NCI-H510A treated with DMSO at 0.1 percent for 48 hours (cell line): ENCODE results near the gene MYOCOS.

Source experiments
- DNase-seq: peaks from one replicate; lab custom pipeline; 2025; lab: John Stamatoyannopoulos, UW

The MYOCOS gene

DNA sequence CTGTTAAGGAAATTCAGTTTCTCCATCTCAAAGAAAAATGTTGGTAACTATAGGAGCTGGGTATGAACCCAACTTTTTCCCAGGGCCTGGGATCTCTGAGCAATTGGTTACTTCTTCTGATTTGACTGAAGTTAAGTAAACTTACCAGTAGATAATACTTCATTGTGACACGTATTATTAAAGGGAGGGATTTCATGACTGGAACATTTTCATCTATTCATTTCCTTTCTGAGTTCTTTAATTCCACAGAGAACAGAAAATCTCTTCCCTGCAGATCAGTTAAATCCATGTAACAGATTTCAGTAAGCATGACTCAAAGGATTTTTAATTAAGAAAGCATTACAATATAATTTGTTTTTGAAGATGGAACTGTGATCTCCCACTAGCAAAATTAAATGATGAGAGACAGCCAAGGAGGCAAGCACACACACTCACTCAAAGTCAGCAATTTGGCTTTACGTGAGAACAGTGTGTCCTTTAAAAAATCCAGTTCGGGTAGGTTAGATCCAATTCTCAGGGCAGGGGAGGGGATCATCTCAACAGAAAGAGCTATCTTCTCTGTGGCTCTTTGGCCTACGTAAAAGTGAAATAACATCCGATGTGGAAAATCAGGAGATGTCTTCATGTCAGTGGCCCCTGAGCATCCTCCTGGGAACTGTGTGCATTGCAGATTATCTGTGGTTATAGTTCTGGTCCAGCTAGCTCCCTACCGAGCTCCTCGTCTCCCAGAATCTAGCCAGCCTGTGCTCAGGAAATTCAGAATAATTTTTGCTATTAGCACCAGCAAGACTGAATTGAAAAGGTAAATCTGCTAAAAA is 41.2 kb downstream of the MYOCOS start:
- no peak for DNase-seq

DNA sequence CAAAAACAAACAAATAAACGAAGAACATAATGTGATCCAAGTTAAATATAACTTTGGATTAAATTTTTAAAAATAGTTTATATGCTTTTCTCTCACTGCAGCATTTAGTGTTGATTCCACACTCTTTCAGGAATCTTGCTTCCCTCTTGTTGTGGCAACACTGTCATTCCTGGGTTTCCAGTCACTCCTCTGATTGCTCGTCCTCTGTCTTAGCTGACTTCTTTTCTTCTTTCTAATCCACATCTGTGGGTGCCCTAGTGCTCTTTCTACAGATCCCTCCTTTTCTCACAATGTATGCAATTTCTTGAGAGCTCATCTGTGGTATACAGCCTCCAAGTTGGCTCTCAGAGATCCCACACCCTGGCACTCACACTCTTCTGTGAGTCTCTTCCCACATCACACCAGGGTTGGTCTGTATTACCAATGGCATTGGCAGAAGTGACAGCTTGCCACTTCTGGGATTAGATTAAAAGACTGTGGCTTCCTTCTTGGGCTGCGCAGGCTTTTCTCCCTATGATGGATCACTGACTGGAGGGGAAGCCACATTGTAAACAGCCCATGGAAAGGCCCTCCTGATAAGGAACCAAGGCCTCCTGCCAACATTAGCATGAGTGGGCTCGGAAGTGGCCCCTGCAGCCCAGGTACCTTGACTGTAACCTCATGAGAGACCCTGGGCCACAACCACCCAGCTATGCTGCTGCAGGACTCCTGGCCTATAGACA is 42.0 kb downstream of the MYOCOS start:
- DNase-seq, result no peak

DNA sequence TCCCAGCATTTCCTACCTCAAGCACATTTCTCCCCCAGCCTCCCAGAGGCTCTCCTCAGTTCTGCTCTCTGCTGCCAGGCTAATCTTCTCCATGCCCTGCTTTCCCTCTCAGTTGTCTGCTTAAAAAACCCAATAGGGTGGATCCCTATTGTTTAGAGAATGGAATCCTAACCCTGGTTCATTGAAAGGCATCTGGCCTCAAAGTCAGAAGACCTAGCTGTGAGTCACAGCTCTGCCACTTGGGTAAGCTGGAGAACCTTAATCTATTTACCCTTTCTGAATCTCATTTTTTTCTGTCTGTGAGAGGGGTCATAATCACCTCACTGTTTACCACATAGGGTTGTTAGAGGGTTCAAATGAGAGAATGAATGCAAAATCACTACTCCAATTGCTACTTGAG is 42.9 kb downstream of the MYOCOS start:
- DNase-seq, result no peak

DNA sequence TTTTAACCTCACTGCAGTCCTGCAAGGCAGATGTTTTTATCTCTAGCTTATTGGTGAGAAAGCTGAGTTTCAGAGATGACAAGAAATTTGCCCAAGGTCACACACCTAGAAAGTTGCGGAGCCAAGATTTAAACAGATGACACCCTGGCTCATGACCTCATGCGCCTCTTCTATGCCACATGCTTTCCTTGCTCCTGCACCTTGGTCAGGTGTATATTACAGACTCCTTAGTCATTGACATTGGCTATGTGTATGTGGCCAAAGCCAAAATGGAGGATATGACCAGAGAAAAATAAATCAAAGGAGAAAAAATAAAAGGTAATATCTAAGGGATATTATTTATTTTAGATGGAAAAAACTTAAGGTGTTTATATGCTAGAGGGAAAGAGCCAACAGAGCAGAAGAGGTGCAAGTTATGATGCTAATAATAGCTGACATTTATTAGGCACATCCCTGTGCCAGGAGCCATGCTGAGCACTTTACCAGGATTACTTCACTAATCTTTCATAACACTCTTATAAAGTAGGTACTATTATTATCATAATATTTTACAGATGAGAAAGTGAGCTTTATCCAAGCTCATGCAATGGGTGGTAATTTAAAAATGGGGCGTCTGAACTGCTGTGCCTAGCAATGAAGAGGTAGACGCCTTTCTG is 44.2 kb downstream of the MYOCOS start:
- no peak for DNase-seq

DNA sequence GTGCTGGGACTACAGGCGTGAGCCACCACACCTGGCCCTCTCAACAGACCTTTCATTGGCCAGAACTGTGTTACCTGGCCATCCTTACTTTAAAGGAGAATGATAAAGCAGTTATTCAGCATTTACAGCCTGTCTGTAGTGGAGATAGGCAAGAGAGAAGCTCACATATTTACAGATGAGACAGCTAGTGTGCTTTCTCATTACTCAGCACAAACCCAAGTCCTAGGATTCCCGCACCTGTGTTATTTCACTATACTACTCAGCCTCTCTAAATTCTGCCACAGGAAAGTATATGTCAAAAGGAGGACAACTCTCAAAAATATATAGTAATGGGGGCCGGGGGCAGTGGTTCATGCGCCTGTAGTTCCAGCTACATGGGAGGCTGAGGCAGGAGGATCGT is 46.3 kb downstream of the MYOCOS start:
- no peak for DNase-seq

DNA sequence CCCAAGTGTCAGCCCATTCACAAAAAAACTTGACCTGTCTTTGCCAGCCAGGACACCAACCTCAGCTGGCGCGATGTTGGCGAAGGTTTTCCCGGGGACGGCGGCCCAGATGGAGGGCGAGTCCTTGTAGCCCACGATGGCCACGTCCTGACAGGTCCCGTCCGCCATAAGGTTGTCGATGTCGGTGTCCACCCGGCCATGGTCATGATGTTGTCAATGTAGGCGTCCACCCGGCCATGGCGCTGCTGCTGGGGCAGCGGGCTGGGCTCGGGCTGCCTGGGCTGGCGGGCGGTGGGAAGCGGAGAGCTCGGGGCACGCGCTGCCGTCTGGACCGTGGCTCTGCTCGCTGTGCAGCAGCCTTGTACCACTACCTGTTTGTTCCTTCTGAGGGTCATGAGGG is 48.7 kb downstream of the MYOCOS start:
- no peak for DNase-seq

DNA sequence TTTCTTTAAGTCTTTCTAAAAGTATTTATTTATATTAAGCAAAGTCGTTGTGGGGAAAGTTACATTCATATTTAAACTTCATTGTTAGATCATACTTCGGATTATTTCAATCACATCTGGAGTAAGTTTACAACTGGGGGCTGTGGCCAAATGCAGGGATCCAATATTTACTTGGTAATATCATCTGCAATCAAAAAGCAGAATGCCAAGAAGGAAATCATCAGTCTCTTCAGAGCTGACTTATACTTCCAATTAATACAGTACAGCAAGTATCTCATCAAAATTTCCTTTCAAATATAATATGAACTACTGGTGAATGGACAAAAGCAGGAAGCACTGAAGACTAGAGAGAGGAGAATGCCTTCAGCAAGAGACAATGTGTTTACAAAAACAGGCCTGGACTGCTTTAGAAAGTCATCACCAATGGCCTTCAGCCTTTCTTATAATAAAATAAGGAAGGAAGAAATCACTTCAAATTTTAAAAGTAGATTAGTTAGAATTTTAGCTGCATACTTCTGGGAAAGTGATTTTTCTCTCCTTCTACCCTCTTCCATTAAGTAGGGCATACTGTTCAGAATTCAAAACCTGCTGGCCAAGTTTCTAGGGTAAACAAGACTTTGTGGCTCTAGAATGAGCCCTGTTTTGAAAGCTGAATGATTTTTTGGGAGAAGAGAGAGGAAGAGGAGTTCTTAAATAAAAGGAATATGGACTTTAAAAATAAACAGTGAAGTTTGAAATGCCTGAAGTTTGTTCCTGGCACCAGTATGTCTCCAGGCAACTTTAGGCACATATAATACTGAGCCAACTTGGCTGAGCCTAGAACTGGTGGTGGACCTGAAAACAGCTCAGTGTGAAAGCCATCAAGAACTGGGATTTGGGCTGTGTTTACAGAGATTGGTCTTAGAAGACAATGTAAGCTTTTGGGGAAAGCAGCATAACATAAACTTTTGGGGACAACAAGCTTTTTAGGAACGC is 52.7 kb downstream of the MYOCOS start:
- DNase-seq, result no peak
